Neural progenitor cell (in vitro differentiated cells): Measurements from ENCODE around the gene SEMA3B.

Experiments
- CTCF ChIP-seq: fragments of 200-600 bp; sonication (generic); IDR thresholded peaks from 2 replicates; pipeline ENCODE4 v1.5.1; 2017; ENCODE audit warnings: antibody characterized with exemption, mild to moderate bottlenecking
- EZH2 ChIP-seq: fragments of 200-600 bp; sonication (generic); IDR thresholded peaks from 2 replicates; pipeline ENCODE4 v1.6.1; 2017; ENCODE audit warnings: antibody characterized with exemption, mild to moderate bottlenecking, moderate library complexity
- EZH2phosphoT487 ChIP-seq: fragments of 200-600 bp; sonication (generic); IDR thresholded peaks from 2 replicates; pipeline ENCODE4 v1.6.1; 2017; ENCODE audit warnings: antibody characterized with exemption

- TF ChIP-seq CTCF = no peak
- no peak for TF ChIP-seq EZH2
- no peak for TF ChIP-seq EZH2phosphoT487
Measured at GRCh38 chr3:50248387-50248786, 20.6 kb upstream of the SEMA3B start.
